GM12875 (cell line): ENCODE data around the gene PTPRN.

Experiments
- H3K4me3 ChIP-seq: one replicate; pipeline ENCODE4 v1.5.1; 2011; ENCODE audit warnings: low read depth, low read length, control low read depth
- TF ChIP-seq, protein P1 (sequence below): IDR thresholded peaks from 2 replicates; pipeline ENCODE4 v1.5.1; 2011; ENCODE audit warnings: low read depth, mild to moderate bottlenecking, control low read depth, inconsistent platforms, low read length, moderate library complexity, borderline replicate concordance; ENCODE audit not compliant: insufficient read depth

PTPRN gene

DNA sequence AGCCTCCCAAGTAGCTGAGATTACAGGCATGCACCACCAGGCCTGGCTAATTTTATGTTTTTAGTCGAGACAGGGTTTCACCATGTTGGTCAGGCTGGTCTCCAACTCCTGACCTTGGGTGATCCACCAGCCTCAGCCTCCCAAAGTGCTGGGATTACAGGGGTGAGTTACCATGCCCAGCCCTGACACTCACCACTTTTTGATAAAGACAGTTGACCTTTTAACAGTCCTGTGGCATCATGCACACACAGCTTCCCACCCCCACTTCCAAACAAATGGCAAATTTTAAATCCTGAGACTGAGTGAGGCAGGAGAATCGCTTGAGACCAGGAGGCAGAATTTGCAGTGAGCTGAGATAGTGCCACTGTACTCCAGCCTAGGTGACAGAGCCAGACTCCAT is 36.2 kb downstream of the PTPRN start:
- no peak overlapping the region for H3K4me3 ChIP-seq
- TF ChIP-seq, protein P1, sequence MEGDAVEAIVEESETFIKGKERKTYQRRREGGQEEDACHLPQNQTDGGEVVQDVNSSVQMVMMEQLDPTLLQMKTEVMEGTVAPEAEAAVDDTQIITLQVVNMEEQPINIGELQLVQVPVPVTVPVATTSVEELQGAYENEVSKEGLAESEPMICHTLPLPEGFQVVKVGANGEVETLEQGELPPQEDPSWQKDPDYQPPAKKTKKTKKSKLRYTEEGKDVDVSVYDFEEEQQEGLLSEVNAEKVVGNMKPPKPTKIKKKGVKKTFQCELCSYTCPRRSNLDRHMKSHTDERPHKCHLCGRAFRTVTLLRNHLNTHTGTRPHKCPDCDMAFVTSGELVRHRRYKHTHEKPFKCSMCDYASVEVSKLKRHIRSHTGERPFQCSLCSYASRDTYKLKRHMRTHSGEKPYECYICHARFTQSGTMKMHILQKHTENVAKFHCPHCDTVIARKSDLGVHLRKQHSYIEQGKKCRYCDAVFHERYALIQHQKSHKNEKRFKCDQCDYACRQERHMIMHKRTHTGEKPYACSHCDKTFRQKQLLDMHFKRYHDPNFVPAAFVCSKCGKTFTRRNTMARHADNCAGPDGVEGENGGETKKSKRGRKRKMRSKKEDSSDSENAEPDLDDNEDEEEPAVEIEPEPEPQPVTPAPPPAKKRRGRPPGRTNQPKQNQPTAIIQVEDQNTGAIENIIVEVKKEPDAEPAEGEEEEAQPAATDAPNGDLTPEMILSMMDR, result no peak

DNA sequence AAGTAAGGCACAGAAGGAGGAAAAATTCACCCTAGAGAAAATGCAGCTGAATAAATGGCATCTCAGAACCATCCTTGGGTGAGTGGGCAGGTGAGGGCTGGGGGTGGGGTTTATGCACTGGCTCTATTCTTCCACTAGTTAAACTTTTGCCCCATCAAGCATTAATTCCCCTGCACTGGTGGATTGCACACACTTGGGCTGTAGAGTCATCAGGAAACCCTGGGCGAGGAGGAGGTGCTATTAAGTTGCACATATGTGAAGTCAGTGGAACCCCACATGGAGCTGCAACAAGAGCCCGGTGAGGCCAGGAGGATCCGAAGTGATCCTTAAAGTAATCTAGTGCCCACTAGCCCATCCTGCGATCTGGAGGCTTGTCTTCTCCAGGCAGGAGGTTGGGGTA is 36.8 kb downstream of the PTPRN start:
- H3K4me3 ChIP-seq, result no peak overlapping the region
- TF ChIP-seq, protein P1, result no peak

DNA sequence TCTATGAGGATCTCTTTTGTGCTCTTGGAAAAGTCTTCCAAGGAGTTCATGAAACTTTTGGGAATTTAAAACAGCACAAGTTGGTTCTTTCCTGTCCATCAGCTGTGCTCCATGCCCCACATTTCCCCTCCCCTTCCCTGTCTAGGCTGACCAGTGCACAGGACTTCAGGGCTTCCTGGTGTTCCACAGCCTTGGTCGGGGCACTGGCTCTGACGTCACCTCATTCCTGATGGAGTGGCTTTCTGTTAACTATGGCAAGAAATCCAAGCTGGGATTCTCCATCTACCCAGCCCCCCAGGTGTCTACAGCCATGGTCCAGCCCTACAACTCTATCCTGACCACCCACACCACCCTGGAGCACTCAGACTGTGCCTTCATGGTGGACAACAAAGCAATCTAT is 38.2 kb downstream of the PTPRN start:
- no peak overlapping the region for H3K4me3 ChIP-seq
- TF ChIP-seq, protein P1, result no peak

DNA sequence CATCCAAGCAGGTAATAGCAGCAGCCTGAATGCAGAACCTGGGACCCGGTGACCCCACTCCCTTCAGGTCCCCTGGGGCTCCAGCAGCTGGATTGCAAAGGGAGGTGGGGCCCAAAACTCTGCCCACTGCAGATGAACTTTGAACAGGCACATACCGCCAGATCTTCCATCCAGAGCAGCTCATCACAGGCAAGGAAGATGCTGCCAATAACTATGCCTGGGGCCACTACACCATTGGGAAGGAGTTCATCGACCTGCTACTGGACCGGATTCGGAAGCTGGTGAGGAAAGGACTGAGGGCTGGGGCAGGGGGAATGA is 39.2 kb downstream of the PTPRN start:
- H3K4me3 ChIP-seq, result no peak overlapping the region

DNA sequence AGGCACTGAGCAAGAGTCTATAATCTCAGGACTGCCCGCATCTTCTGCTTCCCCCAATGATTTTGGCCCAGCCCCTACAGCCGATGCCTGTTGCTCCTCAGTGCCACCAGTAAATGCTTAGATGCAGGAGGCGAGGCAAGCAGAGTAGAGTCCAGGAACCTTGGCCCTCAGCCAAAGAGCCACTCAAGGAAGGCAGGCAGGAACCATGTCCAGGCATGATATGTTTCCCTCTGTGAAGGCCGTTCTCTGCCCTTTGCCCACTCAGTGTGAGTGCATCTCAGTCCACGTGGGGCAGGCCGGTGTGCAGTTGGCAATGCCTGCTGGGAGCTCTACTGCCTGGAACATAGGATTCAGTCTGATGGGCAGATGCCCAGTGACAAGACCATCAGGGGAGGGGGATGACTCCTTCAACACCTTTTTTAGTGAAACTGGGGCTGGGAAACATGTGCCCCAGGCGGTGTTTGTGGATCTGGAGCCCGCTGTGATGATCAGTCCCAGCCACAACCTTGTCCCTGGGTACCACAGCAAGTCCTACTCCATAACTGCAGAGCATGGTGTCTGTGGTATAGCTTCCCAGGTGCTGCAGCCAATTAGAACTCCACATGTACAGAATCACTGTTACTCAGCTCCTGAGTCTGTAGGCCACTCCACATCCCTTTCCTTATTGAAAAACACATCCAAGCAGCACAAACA is 39.7 kb downstream of the PTPRN start:
- no peak overlapping the region for H3K4me3 ChIP-seq
- TF ChIP-seq, protein P1, result no peak

More for the DNA sequence above, 39.2 kb downstream of the PTPRN start:
- TF ChIP-seq, protein P1, result no peak

DNA sequence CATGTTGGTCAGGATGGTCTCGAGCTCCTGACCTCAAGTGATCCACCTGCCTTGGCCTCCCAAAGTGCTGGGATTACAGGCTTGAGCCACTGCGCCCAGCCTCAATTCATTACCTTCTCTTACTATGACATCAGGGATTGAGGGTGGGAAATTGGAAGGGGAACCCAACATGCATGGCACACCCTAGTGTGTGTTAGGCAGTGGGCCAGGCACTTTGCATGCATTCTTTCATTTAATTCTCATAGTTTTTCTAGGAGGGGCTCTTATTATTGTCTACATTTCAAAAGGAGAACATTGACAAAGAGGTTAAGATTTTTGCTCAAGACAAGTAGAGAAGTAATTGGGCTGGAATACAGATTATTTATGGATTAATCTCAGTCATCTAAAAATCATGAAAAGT is 40.9 kb downstream of the PTPRN start:
- H3K4me3 ChIP-seq, result no peak overlapping the region
- TF ChIP-seq, protein P1, result no peak

DNA sequence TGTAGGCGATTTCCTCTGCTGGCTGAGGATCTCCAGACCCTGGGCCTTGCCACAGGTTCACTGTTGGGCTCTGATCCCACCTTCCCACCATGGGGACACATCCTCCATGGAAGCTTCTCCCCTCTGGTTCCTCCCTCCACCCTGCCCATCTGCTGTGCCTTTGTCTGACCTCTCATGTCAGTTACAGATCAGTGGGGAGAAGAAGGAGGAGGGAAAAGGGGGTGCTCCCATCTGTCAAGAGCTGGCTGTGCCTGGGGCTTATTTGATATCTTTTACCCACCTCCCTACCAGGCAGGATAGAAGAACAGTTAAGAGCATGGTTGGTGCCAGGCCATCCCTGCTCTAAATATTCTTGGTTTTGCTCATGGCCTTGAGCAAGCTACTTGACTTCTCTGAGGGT is 42.3 kb downstream of the PTPRN start:
- TF ChIP-seq, protein P1, result no peak
- no peak overlapping the region for H3K4me3 ChIP-seq
